GM12878 (cell line): Measurements from ENCODE around the gene SCUBE3. TPM values are rescaled to one million over a fixed set of nuclear protein-coding genes. Genes with fewer than 3 reads are reported as not detected.

ENCODE experiments used
- ATAC-seq: fragments of 200-7000 bp; cut with Tn5 transposase; 3 replicates; pipeline ENCODE4 v1.9.1; 2020; ENCODE audit warnings: mild to moderate bottlenecking, moderate library complexity
- BruUV-seq: library from RNA; stranded (reverse); fragments of 400-500 nt; replicated peaks from 2 replicates; lab custom pipeline; 2021; lab: Mats Ljungman, UMichigan
- CTCF ChIA-PET: fragments of 300-600 bp; sonication (Branson Sonifier 250); formaldehyde crosslinking; extraction: SDS; loops from one replicate; lab custom pipeline; 2021; ENCODE audit warnings: inconsistent platforms; lab: Yijun Ruan, JAX
- POLR2A ChIA-PET: fragments of 350-600 bp; formaldehyde crosslinking; extraction: SDS; loops from one replicate; lab custom pipeline; 2021; ENCODE audit warnings: inconsistent platforms; lab: Charles Lee
- RAD21 ChIA-PET: fragments of 300-600 bp; sonication (Branson Sonifier 250); formaldehyde crosslinking; loops from one replicate; lab custom pipeline; 2023; ENCODE audit warnings: antibody characterized with exemption; ENCODE audit not compliant: unreplicated experiment; lab: Charles Lee
- SMC1A ChIA-PET: fragments of 300-600 bp; sonication (Branson Sonifier 250); formaldehyde crosslinking; loops from one replicate; lab custom pipeline; 2023; ENCODE audit not compliant: unreplicated experiment, uncharacterized antibody; lab: Charles Lee
- DNase-seq: peaks from one replicate; pipeline ENCODE4 v3.0.0-alpha.2; 2011; ENCODE audit warnings: low read depth, low spot score
- FAIRE-seq: peaks from 3 replicates; lab custom pipeline; 2011; peaks lifted over from hg19 to GRCh38; lab: Jason Lieb, UNC
- H2AFZ ChIP-seq: 2 replicates; pipeline ENCODE4 v1.6.0; 2011; ENCODE audit warnings: low read depth, low read length, control low read depth; ENCODE audit not compliant: control insufficient read depth
- H3K27ac ChIP-seq: 2 replicates; pipeline ENCODE4 v1.5.1; 2011; ENCODE audit warnings: control low read depth; ENCODE audit not compliant: control insufficient read depth, insufficient read depth
- H3K27me3 ChIP-seq, 2 experiments: replicated peaks in 1 of 2; 2 replicates each; pipeline versions ENCODE4 v1.6.0 to v1.6.1; 2011; ENCODE audit warnings: low read length in 1 of 2; ENCODE audit not compliant: control insufficient read depth in 2 of 2, insufficient read depth in 2 of 2
- H3K36me3 ChIP-seq, 2 experiments: 2 replicates each; pipeline ENCODE4 v1.5.1; 2011; ENCODE audit warnings: low read length in 1 of 2; ENCODE audit not compliant: control insufficient read depth in 2 of 2, insufficient read depth in 2 of 2
- H3K4me1 ChIP-seq: 2 replicates; pipeline ENCODE4 v1.6.1; 2011; ENCODE audit warnings: mild to moderate bottlenecking, low read length, moderate library complexity, mixed read lengths; ENCODE audit not compliant: control insufficient read depth, insufficient read depth
- H3K4me2 ChIP-seq: 2 replicates; pipeline ENCODE4 v1.6.0; 2011; ENCODE audit warnings: control low read depth; ENCODE audit not compliant: control insufficient read depth, insufficient read depth
- H3K4me3 ChIP-seq: fragments of 200-600 bp; sonication (generic); 2 replicates; pipeline ENCODE4 v1.5.1; 2016
- H3K79me2 ChIP-seq: 2 replicates; pipeline ENCODE4 v1.6.0; 2011; ENCODE audit warnings: low read length; ENCODE audit not compliant: control insufficient read depth, insufficient read depth
- H3K9ac ChIP-seq: 2 replicates; pipeline ENCODE4 v1.8.0; 2011; ENCODE audit warnings: low read length, control low read depth, mixed read lengths; ENCODE audit not compliant: control insufficient read depth, insufficient read depth
- H3K9me3 ChIP-seq: replicated peaks from 3 replicates; pipeline ENCODE4 v1.5.1; 2011; ENCODE audit warnings: mild to moderate bottlenecking, low read length; ENCODE audit not compliant: control insufficient read depth, insufficient read depth
- H4K20me1 ChIP-seq: 2 replicates; pipeline ENCODE4 v1.6.0; 2011; ENCODE audit not compliant: control insufficient read depth, insufficient read depth
- CHD4 ChIP-seq: fragments of 200-600 bp; sonication (generic); IDR thresholded peaks from 2 replicates; pipeline ENCODE4 v1.6.1; 2016; ENCODE audit warnings: mild to moderate bottlenecking
- ETV6 ChIP-seq, 2 experiments: fragments of 450-650 bp in 1 of 2; IDR thresholded peaks in 1 of 2; conservative IDR thresholded peaks in 1 of 2; 2 replicates each; pipeline ENCODE4 v1.6.1; 2014; ENCODE audit warnings: antibody characterized with exemption in 1 of 2, borderline replicate concordance in 1 of 2, low read depth in 1 of 2, mild to moderate bottlenecking in 1 of 2, moderate library complexity in 1 of 2
- SRF ChIP-seq, 2 experiments: IDR thresholded peaks; 2 replicates each; pipeline ENCODE4 v1.6.1; 2011; ENCODE audit warnings: low read depth in 2 of 2, low read length in 2 of 2, mild to moderate bottlenecking in 1 of 2, moderate library complexity in 1 of 2
- TBL1XR1 ChIP-seq: IDR thresholded peaks from 2 replicates; pipeline ENCODE4 v1.6.1; 2012; ENCODE audit warnings: low read depth, low read length, improper control_type of control experiment
- ZBTB11 ChIP-seq: fragments of 450-650 bp; formaldehyde crosslinking; IDR thresholded peaks from 2 replicates; pipeline ENCODE4 v1.5.0; 2022; ENCODE audit warnings: mild to moderate bottlenecking, missing genetic modification characterization
- WGBS: methylation state at CpG from one replicate; pipeline ENCODE4 v1.1.6; 2016; ENCODE audit warnings: low lambda C conversion rate; ENCODE audit not compliant: insufficient replicate concordance, insufficient coverage; ENCODE audit errors: missing lambda C conversion rate; 5-methylcytosine and 5-hydroxymethylcytosine counted together
- in situ Hi-C: fragments of 300-500 bp; cut with MboI; formaldehyde crosslinking; loops from 9 replicates; pipeline ENCODE4 v1.14.3; 2018; ENCODE audit warnings: mixed read lengths
- intact Hi-C: fragments of 100-400 bp; cut with micrococcal nuclease; formaldehyde crosslinking; loops from one replicate; pipeline ENCODE4 v1.14.2; 2022; ENCODE audit not compliant: unreplicated experiment
- polyA plus RNA-seq, 11 experiments: library from polyadenylated mRNA; depleted of rRNA in 4 of 11; unstranded in 6 of 11; stranded (reverse) in 5 of 11; fragments of >200 nt; fragmentation: Nextera tagmentation in 4 of 11; fragmentation: Illumina TruSeq in 1 of 11; extraction: Ambion mirVana in 4 of 11; extraction: Trizol in 1 of 11; gene quantifications; 1 replicate in 1 of 11; 2 replicates in 10 of 11; pipeline versions ENCODE4 v1.2.1 to v1.2.3, GENCODE V29; 2011 to 2016; ENCODE audit warnings: inconsistent platforms in 2 of 11, missing spikeins in 2 of 11, low read depth in 1 of 11
- total RNA-seq, 4 experiments: library from RNA; depleted of rRNA in 3 of 4; stranded (reverse); fragments of >200 nt in 3 of 4; fragmentation: Illumina TruSeq in 1 of 4; extraction: Trizol in 1 of 4; gene quantifications; 2 replicates each; pipeline versions ENCODE4 v1.2.1 to v1.2.3, GENCODE V29; 2013 to 2021

SCUBE3 gene
- total and polyA plus RNA-seq, 10 of the 15 experiments (the other 5 are each of a cell fraction or from before 2014, with no cell fraction given) = under 0.01 to 0.20 (median 0.07) TPM; not detected in 4

GRCh38 chr6:35230950-35231349 lies 17.2 kb downstream of the SCUBE3 start:
- no peak for DNase-seq
- Histone ChIP-seq H3K27me3 (no peaks in the 10 kb centered on the region), H4K20me1 (no peaks in the 10 kb centered on the region; the same call in 1 of the 2 replicates), H3K9me3 (no peaks in the 10 kb centered on the region; the same call in 1 of the 3 replicates), H3K4me3 (no peak overlapping the region), H2AFZ (no peak overlapping the region), H3K4me1 (no peaks in the 10 kb centered on the region), H3K79me2 (no peaks in the 10 kb centered on the region), H3K27ac (no peak overlapping the region), H3K4me2 (no peak overlapping the region), H3K9ac (no peak overlapping the region), H3K36me3 (no peaks in the 10 kb centered on the region)
- no TSS peak for BruUV-seq
- ChIA-PET RAD21 (interaction anchor here (1.1 kb wide), 1 partner anchor 26 kb away, joined by 3 read pairs; no protein-coding TSS in a partner anchor), CTCF (interaction anchor here (1.1 to 3.6 kb wide), 4 partner anchors 10 to 245 kb away, joined by 3 to 22 read pairs (median 8); no protein-coding TSS in a partner anchor), POLR2A (interaction anchor here (0.5 kb wide), 1 partner anchor 47 kb away, joined by 3 read pairs; no protein-coding TSS in a partner anchor), SMC1A (interaction anchor here (0.6 to 2.4 kb wide), 3 partner anchors 9 to 12 kb away, joined by 3 to 10 read pairs (median 5); no protein-coding TSS in a partner anchor)
- no peak for FAIRE-seq
- intact Hi-C loops (no loop called here), in situ Hi-C loops (no loop called here)
- TF ChIP-seq TBL1XR1 (no peak), SRF (IDR thresholded peaks at IDR 0.05; ENCODE audit: low read depth in 2 of 2, low read length in 2 of 2) (no peak), ETV6 (conservative IDR thresholded peaks at IDR 0.05 in 1 of 2, IDR thresholded peaks at IDR 0.05 in 1 of 2; ENCODE audit: borderline replicate concordance in 1 of 2, low read depth in 1 of 2) (no peak), ZBTB11 (CRISPR knock-in tag) (no peak), CHD4 (no peak)
- no peak for ATAC-seq
- WGBS = 100% methylated on average over 1 of the region's 1 CpG
